Measurements from ENCODE around the gene RUSC2. TPM values are rescaled to one million over a fixed set of nuclear protein-coding genes. Genes with fewer than 3 reads are reported as not detected.

Gene RUSC2
- total and polyA plus RNA-seq, 2 of the 4 experiments (the other 2 are of a cell fraction) = 17.4 to 35.4 TPM

GRCh38 chr9:35478871-35479270 is 11.0 kb upstream of the RUSC2 start:
- WGBS, 2 experiments (ENCODE audit: extremely low coverage in 2 of 2, insufficient read length in 1 of 2) = no CpG with 5 or more reads among the region's 1 CpG
- Histone ChIP-seq H2AK5ac (ENCODE audit: low read depth, low read length) (peak overlapping the region; percentile 14; the same call in 1 of the 2 replicates), H4K8ac (ENCODE audit: low read depth in 2 of 2, low read length in 2 of 2) (no peak overlapping the region), H3K56ac (ENCODE audit: extremely low read depth, insufficient read depth, low read length) (no peak overlapping the region), H2AFZ (replicated peaks; ENCODE audit: low read length, poor library complexity) (no peak overlapping the region), H3K9me1 (ENCODE audit: insufficient read depth, low read length) (no peaks in the 10 kb centered on the region), H2BK5ac (ENCODE audit: low read depth, low read length, poor library complexity, severe bottlenecking) (no peak overlapping the region), H2BK120ac (ENCODE audit: low read depth, low read length) (no peak overlapping the region), H3K4me3 (ENCODE audit: insufficient read depth, low read depth, low read length) (no peak overlapping the region), H3K27me3 (ENCODE audit: control insufficient read depth, insufficient read depth, low read length) (peaks cover 8% of the 10 kb centered on the region), H3K4me2 (ENCODE audit: low read depth, low read length) (no peak overlapping the region), H4K91ac (ENCODE audit: insufficient read depth, low read depth, low read length) (no peak overlapping the region), H3K9ac (ENCODE audit: low read depth, low read length) (no peak overlapping the region), H3K23ac (ENCODE audit: low read depth, low read length) (no peak overlapping the region), H3K4me1 (ENCODE audit: control insufficient read depth, insufficient read depth, low read length) (peaks cover 4% of the 10 kb centered on the region; the same call in 1 of the 2 replicates), H3K79me1 (ENCODE audit: low read depth in 1 of 2, low read length in 2 of 2) (no peaks in the 10 kb centered on the region), H2BK15ac (ENCODE audit: low read depth, low read length) (no peak overlapping the region), H3K27ac (ENCODE audit: insufficient read depth, low read length) (no peak overlapping the region), H2BK20ac (ENCODE audit: low read depth, low read length) (no peak overlapping the region), H3K18ac (ENCODE audit: low read depth, low read length) (no peak overlapping the region), H3K14ac (replicated peaks; ENCODE audit: low read depth, low read length) (no peak overlapping the region), H2AK9ac (replicated peaks; ENCODE audit: low read depth, low read length, poor library complexity) (no peak overlapping the region), H3K9me3 (ENCODE audit: control insufficient read depth, insufficient read depth, low read length) (no peaks in the 10 kb centered on the region), H4K5ac (ENCODE audit: low read depth, low read length) (no peak overlapping the region), H3K36me3 (ENCODE audit: control insufficient read depth, insufficient read depth, low read length) (no peaks in the 10 kb centered on the region), H3K4ac (ENCODE audit: low read depth, low read length) (no peak overlapping the region), H4K20me1 (ENCODE audit: insufficient read depth, low read length) (no peaks in the 10 kb centered on the region)
- dilution Hi-C loops (cut with HindIII; ENCODE audit: low sequenced_read_pairs, unreplicated experiment) (no loop called here), in situ Hi-C loops (cut with MboI; ENCODE audit: low sequenced_read_pairs) (loop anchor here (5.0 to 10.0 kb wide), 2 partner anchors 362 to 584 kb away; partner anchors contain the start of gene ATOSB), intact Hi-C loops (cut with micrococcal nuclease) (loop anchor here (5.0 kb wide), 1 partner anchor 492 kb away; the partner anchor contains the start of gene DNAJB5)
- no TSS peak for BruUV-seq (replicated peaks)
- DNase-seq (no peak), ATAC-seq (ENCODE audit: low read depth) (no peak)
- POLR2A ChIA-PET (ENCODE audit: unreplicated experiment) = no interaction called here
- TF ChIP-seq RAD21 (IDR thresholded peaks at IDR 0.05; ENCODE audit: low read length) (no peak), NFE2L2 (IDR thresholded peaks at IDR 0.05; ENCODE audit: low read depth, low read length) (no peak), MAZ (IDR thresholded peaks at IDR 0.05; ENCODE audit: borderline replicate concordance, low read depth, low read length) (no peak), CHD1 (IDR thresholded peaks at IDR 0.05; ENCODE audit: low read depth, low read length) (no peak), BHLHE40 (IDR thresholded peaks at IDR 0.05; ENCODE audit: low read depth, low read length) (no peak), POLR2A (IDR thresholded peaks at IDR 0.05; ENCODE audit: low read depth, low read length) (no peak), USF2 (IDR thresholded peaks at IDR 0.05; ENCODE audit: low read depth, low read length) (no peak), RCOR1 (IDR thresholded peaks at IDR 0.05; ENCODE audit: insufficient replicate concordance, low read length) (no peak), CEBPB (IDR thresholded peaks at IDR 0.05; ENCODE audit: low read depth, low read length) (no peak)
- CTCF ChIA-PET = no interaction called here

Data from IMR-90 (cell line).